Measurements from ENCODE around the gene PLVAP.
"Not testable (repeated sequence)": the region's sequence is repeated elsewhere in the genome, so short reads cannot be mapped to it uniquely, and the experiment has no call there.

PLVAP gene

DNA sequence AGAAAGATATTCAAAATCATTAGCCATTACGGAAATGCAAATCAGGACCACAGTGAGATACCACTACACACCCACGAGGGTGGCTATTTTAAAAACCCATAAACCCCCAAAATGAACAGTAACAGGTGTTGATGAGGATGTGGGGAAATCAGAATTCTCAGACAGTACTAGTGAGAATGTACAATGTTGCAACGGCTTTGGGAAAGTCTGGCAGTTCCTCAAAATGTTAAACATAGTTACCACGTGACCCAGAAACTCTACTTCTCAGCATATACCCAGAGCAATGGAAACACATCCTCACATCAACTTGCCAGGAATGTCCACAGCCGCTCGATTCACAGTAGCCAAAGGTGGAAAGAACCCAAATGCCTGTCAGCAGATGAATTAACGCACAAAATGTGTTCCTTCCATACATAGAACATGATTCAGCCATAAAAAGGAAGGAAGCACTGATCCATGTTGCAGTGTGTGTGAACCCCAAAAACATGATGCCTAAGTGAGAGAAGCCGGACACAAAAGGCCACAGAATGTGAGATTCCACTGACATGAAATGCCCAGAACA, 7.0 kb downstream of the PLVAP start:
- H3K27ac ChIP-seq: no peak overlapping the region
- no peak for TF ChIP-seq ZFX (IDR thresholded peaks at IDR 0.05)
- TF ChIP-seq, protein P1, sequence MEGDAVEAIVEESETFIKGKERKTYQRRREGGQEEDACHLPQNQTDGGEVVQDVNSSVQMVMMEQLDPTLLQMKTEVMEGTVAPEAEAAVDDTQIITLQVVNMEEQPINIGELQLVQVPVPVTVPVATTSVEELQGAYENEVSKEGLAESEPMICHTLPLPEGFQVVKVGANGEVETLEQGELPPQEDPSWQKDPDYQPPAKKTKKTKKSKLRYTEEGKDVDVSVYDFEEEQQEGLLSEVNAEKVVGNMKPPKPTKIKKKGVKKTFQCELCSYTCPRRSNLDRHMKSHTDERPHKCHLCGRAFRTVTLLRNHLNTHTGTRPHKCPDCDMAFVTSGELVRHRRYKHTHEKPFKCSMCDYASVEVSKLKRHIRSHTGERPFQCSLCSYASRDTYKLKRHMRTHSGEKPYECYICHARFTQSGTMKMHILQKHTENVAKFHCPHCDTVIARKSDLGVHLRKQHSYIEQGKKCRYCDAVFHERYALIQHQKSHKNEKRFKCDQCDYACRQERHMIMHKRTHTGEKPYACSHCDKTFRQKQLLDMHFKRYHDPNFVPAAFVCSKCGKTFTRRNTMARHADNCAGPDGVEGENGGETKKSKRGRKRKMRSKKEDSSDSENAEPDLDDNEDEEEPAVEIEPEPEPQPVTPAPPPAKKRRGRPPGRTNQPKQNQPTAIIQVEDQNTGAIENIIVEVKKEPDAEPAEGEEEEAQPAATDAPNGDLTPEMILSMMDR (conservative IDR thresholded peaks at IDR 0.05): no peak

- no peak overlapping the region for H3K27ac ChIP-seq
- TF ChIP-seq, protein P1 (conservative IDR thresholded peaks at IDR 0.05): no peak
- no peak for TF ChIP-seq ZFX (IDR thresholded peaks at IDR 0.05)
Measured at GRCh38 chr19:17365361-17365760, 11.8 kb downstream of the PLVAP start.

DNA sequence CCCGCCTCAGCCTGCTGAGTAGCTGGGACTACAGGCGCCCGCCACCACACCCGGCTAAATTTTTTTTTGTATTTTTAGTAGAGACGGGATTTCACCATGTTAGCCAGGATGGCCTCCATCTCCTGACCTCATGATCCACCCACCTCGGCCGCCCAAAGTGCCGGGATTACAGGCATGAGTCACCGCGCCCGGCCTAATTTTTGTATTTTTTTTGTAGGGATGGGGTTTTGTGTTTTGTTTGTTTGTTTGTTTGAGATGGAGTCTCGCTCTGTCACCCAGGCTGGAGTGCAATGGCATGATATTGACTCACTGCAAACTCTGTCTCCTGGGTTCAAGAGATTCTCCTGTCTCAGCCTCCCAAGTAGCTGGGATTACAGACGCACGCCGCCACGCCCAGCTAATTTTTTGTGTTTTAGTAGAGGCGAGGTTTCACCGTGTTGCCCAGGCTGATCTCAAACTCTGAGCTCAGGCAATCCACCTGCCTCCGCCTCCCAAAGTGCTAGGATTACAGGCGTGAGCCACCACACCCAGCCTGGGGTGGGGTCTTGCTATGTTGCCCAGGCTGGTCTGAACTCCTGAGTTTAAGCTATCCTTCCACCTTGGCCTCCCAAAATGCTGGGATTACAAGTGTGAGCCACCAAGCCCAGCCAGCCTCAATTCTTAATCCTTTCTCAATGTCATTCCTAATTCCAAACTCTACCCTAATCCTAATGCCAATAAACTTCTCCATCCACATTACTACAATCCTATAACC, 13.1 kb downstream of the PLVAP start:
- not testable (repeated sequence) for H3K27ac ChIP-seq

- TF ChIP-seq ZFX (IDR thresholded peaks at IDR 0.05): no peak
- TF ChIP-seq, protein P1 (conservative IDR thresholded peaks at IDR 0.05): no peak
- no peak overlapping the region for H3K27ac ChIP-seq
Measured at GRCh38 chr19:17359905-17360800, 17.0 kb downstream of the PLVAP start.

- H3K27ac ChIP-seq: no peak overlapping the region
- TF ChIP-seq, protein P1 (conservative IDR thresholded peaks at IDR 0.05): no peak
- no peak for TF ChIP-seq ZFX (IDR thresholded peaks at IDR 0.05)
Measured at GRCh38 chr19:17358395-17358794, 18.7 kb downstream of the PLVAP start.

- no peak for TF ChIP-seq ZFX (IDR thresholded peaks at IDR 0.05)
- TF ChIP-seq, protein P1 (conservative IDR thresholded peaks at IDR 0.05): no peak
- H3K27ac ChIP-seq: no peak overlapping the region
Measured at GRCh38 chr19:17357724-17358123, 19.4 kb downstream of the PLVAP start.

DNA sequence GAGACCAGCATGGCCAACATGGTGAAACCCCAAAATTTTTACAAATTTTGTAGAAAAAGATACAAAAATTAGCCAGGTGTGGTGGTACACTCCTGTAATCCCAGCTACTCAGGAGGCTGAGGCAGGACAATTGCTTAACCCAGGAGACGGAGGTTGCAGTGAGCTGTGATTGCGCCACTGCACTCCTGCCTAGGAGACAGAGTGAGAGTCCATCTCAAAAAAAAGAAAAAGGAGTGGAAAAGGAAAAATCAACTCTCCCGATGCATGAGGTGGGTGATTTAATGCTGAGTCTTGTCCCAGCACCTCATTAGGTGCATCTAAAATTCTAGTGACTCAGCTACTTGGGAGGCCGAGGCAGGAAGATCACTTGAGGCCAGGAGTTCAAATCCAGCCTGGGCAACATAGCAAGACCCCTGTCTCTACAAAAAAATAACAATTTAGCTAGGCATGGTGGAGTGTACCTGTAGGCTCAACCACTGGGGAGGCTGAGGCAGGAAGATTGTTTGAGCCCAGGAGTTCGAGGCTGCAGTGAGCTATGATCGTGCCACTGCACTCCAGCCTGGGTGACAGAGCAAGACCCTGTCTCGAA, 20.0 kb downstream of the PLVAP start:
- H3K27ac ChIP-seq: no peak overlapping the region

More for the DNA sequence above, 20.0 kb downstream of the PLVAP start:
- no peak for TF ChIP-seq ZFX (IDR thresholded peaks at IDR 0.05)
- TF ChIP-seq, protein P1 (conservative IDR thresholded peaks at IDR 0.05): no peak
